GM12873 (cell line): Measurements from ENCODE around the gene PMS1.

ENCODE experiments used
- TF ChIP-seq, protein P1 (sequence below): IDR thresholded peaks from 2 replicates; pipeline ENCODE4 v1.5.1; 2012; ENCODE audit warnings: low read depth, mild to moderate bottlenecking, moderate library complexity, low read length, control low read depth; ENCODE audit not compliant: insufficient read depth; ENCODE audit errors: missing control alignments

Gene PMS1

DNA sequence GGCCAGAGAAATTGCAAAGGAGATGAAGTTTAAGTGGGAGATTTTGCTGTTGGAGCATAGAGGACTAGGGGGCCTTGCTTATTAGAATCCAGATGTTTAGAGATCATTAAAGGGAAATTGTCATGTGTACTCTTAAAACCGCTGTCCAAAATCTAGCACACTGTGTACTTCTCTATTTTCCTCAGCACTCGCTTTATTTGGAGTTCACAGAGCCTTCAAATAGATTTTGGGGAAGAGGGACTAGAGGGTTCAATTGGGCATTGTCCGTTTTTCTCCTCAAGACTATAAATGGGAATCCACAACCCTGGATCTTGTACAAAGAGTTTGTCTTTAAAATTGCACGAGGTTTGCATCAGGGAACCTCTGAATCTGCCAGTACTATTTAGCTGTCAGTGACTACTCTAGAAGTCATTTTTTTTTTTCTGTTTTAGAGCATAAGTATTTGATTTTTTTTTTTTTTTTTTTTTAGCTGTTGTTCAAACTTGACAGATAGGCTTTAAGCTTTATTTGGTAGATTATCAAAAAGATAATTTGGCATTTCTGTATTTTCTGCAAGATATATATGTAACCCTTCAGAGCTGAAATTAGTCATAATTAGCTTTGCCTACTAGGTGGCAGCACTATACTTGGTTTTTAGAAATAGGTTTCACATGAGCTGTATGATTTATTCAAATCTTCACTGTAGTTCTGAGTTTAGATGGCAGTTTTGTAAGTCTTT, 14.2 kb downstream of the PMS1 start:
- TF ChIP-seq, protein P1, sequence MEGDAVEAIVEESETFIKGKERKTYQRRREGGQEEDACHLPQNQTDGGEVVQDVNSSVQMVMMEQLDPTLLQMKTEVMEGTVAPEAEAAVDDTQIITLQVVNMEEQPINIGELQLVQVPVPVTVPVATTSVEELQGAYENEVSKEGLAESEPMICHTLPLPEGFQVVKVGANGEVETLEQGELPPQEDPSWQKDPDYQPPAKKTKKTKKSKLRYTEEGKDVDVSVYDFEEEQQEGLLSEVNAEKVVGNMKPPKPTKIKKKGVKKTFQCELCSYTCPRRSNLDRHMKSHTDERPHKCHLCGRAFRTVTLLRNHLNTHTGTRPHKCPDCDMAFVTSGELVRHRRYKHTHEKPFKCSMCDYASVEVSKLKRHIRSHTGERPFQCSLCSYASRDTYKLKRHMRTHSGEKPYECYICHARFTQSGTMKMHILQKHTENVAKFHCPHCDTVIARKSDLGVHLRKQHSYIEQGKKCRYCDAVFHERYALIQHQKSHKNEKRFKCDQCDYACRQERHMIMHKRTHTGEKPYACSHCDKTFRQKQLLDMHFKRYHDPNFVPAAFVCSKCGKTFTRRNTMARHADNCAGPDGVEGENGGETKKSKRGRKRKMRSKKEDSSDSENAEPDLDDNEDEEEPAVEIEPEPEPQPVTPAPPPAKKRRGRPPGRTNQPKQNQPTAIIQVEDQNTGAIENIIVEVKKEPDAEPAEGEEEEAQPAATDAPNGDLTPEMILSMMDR, result peak; percentile 45

DNA sequence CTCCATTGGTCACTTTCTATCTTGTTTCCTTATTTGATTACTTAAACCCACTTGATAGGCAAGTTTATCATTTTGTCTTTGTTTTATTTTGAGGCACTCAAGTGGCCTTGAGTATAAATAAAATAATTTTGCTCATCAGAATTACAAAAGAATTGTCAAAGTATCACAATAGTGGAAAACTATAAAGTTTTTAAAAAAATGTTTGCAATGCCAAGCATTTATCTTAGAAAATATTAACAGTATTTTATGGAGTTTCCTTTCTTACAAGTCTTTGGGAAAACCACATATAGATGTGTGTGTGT, 14.7 kb downstream of the PMS1 start:
- TF ChIP-seq, protein P1, result no peak

DNA sequence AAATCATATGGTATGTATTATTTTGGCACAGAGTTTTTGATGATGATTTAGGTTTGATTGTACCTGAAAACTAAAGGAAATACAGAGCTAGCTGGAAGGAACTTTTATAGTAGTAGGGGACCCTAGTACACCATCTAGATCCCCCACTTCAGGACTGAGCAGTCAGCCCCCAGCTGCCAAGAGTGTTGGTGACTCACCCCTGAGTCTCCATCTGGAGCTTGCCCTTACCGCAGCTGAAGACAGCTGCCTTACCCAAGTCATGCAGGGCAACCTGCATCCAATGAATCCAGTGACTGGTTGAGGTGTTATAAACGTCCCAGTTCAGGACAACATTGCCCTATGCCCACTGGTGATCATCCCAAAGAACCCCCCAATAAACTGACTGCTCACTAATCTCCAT, 15.3 kb downstream of the PMS1 start:
- TF ChIP-seq, protein P1, result no peak

DNA sequence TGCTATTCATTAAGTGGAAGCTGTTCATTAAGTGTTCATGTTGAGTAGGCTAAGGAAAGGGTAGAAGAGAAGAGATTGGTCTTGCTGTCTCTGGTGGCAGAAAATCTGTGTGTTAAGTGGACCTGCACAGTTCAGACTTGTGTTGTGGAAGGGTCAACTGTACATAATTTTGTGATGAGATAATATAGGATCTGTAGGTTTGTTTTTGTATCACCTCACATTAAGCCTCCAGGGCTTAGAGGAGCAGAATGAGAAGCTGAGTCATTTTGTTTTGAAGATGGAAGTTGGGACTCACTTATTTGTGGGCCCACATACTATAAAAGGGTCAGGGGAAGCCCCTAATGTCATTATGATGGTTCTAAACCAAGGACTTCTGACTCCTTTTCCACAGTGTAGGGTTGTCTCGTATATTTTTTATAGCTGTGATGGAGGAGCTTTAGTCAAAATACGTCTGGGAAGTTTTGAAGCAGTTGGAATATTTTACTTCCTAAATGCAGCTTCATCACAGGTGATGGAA, 18.2 kb downstream of the PMS1 start:
- TF ChIP-seq, protein P1, result no peak

DNA sequence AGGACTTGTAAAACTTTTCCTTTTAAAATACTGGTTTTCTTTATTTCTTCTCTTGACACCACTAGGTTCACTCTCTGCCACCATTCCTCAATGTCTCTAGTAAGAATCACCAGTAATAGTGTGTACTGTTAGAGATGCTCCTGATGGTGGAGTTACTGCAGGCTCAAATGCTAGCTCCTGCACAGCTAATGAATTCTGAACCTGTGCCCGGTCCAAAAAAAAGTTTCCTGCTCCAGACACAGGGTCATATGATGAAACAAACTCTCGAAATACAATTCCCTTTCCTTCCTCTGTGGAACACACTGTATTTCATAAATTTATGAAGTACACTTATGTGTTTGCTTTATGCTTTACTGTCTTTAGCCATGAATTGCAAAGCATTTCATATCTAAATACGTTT, 19.2 kb downstream of the PMS1 start:
- TF ChIP-seq, protein P1, result no peak

DNA sequence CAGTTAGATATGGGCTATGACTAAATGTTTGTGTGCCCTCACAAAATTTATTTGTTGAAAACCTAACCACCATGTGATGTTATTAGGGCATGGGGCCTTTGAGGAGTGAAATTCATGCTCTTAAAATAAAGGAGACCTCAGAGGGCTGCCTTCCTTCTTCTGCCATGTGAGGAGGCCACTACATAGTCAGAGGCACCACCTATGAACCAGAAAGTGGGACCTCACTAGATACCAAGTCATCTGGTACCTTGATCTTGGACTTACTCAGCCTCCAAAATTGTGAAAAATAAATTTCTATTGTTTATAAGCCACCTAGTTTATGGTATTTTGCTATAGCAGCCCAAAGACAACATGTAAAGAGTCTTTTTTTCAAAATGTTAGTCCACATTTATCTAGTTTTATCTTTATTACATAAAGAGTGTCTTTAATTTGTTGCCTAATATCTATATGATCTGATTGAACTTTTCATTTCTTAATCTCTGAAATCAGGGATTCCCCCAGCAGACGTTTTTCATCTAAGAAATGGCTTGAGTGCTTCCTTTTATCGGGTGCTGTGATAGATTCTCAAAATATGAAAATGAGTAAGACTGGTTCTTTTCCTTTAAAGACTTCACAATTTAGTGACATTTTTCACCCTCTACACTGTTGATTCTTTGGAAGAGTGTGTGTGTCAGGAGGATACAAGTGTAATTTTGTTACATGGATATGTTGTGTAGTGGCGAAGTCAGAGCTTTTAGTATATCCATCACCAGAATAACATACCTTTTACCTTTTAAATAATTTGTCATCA, 34.2 kb downstream of the PMS1 start:
- TF ChIP-seq, protein P1, result no peak

DNA sequence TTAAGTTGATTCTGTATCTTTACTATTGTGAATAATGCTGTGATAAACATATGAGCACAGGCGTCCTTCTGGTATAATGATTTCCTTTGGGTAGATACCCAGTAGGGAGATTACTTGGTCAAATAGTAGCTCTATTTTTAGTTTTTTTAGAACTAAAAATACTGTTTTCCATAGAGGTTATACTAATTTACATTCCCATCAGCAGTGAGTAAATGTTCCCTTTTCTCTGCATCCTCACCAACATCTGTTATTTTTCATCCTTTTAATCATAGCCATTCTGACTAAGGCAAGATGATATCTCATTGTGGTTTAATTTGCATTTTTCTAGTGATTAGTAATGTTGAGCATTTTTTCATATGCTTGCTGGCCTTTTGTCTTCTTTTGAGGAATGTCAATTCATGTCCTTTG, 35.1 kb downstream of the PMS1 start:
- TF ChIP-seq, protein P1, result no peak
